Urothelium cell line (cell line): ENCODE results near the gene ENGASE.
"Not testable (repeated sequence)": the region's sequence is repeated elsewhere in the genome, so short reads cannot be mapped to it uniquely, and the experiment has no call there.

Experiments
- DNase-seq: peaks from one replicate; pipeline ENCODE4 v3.0.0; 2011; ENCODE audit warnings: low spot score, mixed read lengths
- FAIRE-seq: peaks from 2 replicates; lab custom pipeline; 2011; peaks lifted over from hg19 to GRCh38; lab: Jason Lieb, UNC

ENGASE gene

DNA sequence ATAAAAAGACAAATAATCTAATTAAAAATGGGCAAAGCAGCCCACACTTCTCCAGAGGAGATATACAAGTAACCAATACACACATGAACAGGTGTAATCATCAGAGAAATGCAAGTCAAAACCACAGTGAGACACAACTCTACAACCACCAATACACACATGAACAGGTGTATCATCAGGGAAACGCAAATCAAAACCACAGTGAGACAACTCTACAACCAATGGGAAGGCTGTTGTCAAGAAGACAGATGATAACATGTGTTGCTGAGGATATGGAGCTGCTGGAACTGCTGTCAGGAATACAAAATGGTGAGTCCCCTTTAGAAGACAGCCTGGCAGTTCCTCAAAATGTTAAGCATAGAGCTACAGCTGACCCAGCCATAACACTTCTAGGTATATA, 22.5 kb upstream of the ENGASE start:
- peak; percentile 89 for FAIRE-seq
- no peak for DNase-seq

- FAIRE-seq: peak; percentile 87
- peak; percentile 85 for DNase-seq
Observed at GRCh38 chr17:79053251-79053925, 21.2 kb upstream of the ENGASE start.

- DNase-seq: no peak
- no peak for FAIRE-seq
Observed at GRCh38 chr17:79054200-79054960, 20.2 kb upstream of the ENGASE start.

- FAIRE-seq (no peak), DNase-seq (no peak)
Observed at GRCh38 chr17:79055197-79055596, 19.4 kb upstream of the ENGASE start.

GRCh38 chr17:79057737-79058385, 16.8 kb upstream of the ENGASE start:
- no peak for FAIRE-seq

GRCh38 chr17:79062691-79063090, 11.9 kb upstream of the ENGASE start:
- no peak for DNase-seq
- no peak for FAIRE-seq

More at GRCh38 chr17:79057737-79058385, 16.8 kb upstream of the ENGASE start:
- DNase-seq: no peak

- DNase-seq (no peak), FAIRE-seq (no peak)
Observed at GRCh38 chr17:79064026-79064425, 10.6 kb upstream of the ENGASE start.

DNA sequence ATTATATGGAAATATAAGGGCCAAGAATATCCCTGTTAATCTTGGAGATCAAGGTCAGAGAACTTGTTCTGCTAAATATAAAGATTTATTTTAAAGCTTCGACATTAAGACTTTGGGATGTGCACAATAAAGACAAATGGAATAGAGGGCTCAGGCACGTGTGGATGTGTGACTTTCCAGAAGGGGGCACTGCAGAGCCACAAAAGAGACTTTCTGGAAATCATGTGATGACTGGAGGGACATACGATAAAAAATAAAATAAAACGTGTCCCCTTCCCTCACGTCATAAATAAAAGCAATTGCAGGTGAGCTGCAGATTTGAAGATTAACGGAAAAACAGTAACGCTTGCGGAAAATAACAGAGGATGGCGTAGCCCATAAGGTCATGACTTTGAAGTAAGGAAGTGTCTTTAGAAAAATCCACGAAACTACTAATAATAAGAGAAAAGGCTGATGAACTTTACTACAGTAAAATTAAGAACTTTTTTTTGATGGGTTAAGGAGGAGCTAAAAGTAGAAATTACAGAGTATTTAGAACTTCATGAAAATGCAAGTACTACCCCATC, 9.4 kb upstream of the ENGASE start:
- FAIRE-seq (no peak), DNase-seq (no peak)

DNA sequence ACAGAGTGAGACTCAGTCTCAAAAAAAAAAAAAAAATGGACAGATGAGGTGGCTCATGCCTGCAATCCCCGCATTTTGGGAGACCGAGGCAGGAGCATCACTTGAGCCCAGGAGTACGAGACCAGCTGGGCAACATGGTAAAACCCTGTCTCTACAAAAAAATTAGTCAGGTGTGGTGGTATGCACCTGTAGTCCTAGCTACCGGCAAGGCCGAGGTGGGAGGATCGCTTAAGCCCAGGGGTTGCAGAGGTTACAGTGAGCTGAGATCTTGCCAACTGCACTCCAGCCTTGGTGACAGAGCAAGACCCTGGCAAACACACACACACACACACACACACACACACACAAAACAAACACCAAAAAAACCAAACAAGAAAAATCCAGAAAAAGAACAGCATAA, 7.7 kb upstream of the ENGASE start:
- no peak for DNase-seq
- FAIRE-seq: no peak

DNA sequence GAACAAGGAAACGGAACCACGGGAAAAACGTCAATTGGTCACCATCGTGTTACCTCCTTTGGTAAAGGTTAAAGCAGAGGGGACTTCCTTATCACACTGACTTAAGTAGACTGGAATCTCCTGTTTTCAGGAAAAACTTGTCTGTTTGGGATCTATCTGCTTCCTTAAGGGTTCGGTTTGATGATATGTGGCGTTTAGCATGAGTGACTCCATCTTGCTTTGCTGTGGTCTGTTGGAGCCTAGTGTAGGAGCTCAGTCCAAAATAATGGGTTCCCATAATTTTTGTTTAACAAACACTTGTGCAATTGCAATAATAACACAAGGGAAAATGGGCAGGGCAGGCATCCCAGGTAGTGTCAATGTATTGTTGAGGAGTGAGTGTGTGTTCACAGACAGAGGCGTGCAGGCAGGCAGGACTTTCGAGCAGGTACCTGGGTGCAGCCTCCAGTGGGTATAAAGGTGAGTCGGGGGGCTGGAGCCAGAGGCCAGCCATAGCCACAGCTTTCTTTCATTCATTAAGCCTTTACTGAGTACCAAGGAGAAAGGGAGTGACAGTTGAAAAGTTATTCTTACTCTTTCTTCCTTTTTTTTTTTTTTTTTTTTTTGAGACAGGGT, 4.3 kb upstream of the ENGASE start:
- no peak for DNase-seq
- no peak for FAIRE-seq

DNA sequence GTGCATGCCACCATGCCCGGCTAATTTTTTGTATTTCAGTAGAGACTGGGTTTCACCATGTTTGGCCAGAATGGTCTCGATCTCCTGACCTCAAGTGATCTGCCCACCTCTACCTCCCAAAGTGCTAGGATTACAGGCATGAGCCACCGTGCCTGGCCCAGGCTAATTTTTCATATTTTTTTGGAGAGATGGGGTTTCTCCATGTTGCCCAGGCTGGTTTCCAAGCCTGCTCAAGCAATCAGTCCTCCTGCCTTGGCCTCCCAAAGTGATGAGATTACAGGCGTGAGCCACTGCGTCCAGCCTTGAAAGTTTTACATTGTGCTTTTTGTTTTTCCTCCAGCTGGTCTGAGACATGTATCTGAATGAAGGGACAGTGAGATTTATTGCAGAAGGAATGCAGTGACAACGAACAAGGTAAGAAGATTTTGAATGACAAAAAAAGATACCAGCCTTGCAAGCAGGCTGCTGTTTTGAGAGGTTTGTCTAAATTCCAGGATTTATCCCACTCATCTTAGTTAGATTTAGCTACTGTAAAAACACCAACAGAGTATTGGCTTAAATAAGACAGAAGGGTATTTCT, 3.4 kb upstream of the ENGASE start:
- FAIRE-seq (no peak), DNase-seq (no peak)

- no peak for DNase-seq
Observed at GRCh38 chr17:79072544-79072943, 2.1 kb upstream of the ENGASE start.

DNA sequence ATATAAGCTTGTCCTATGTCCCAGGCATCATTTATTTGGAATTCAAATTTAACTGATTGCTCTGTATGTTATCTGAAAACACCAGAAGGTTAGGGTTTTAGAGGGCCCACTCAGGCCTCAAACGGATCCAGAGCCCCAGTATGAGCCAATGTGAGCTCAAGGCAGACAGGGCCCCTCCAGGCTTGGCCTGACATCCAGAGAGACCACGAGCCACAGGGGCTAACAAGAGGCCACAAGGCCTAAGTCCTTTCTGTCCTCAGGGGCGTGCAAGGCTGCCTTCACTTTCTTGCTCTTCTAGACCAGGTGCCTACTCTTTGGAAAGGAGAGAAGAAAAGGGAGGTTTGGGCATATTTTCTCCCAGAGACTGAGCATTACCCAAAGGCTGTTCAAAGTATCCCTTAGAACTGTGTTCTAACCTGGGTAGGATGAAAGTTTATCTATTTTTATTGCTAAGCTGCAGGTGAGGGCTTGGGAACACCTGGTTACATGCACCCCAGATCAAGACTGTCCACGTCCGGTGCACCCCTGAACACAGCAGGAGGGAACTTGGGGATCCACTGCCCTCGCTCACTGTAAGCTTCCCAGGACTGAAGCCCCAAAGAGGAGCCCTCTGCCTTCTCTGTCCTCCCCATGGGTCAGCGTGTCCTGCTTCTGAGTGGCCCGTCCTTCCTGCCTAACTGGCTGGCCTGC, 1.5 kb upstream of the ENGASE start:
- no peak for DNase-seq
- no peak for FAIRE-seq

More at GRCh38 chr17:79072544-79072943, 2.1 kb upstream of the ENGASE start:
- FAIRE-seq: no peak

DNA sequence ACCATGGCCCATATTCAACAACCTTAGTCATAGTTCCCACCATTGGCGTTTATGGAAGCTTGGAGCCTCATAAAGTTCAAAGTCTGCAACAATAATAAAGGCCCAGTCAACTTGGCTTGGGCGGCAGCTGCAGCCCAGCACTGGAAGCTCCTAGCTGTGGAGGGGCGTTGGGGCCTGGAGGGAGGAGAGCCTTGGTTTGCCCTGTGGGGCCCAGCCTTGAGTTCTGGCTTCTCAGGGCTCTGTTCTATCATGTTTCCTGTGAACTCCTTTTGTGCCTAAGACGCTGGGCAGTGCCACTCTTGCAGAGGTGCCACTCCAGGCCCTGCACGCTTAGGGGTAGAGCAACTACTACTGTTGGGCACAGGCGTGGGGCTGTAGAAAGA, 927 bp upstream of the ENGASE start:
- FAIRE-seq (no peak), DNase-seq (no peak)

- not testable (repeated sequence) for DNase-seq, FAIRE-seq
Observed at GRCh38 chr17:79074121-79074648, 439 bp upstream of the ENGASE start.

DNA sequence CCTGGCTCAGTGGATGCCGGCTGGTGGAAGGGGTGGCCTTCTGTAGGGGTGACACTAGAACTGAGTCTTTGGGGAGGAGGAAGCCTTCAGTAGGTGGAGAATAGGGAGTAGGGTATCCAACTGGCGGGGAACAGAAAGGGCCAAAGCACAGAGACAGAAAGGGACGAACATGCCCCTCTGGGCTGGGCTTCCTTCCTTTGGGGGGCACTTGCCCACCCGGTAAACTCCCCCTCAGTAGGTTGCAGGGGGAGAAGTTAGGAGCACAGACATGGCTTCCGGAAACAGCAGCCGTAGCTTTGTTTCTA, 774 bp downstream of the ENGASE start:
- DNase-seq (no peak), FAIRE-seq (no peak)

DNA sequence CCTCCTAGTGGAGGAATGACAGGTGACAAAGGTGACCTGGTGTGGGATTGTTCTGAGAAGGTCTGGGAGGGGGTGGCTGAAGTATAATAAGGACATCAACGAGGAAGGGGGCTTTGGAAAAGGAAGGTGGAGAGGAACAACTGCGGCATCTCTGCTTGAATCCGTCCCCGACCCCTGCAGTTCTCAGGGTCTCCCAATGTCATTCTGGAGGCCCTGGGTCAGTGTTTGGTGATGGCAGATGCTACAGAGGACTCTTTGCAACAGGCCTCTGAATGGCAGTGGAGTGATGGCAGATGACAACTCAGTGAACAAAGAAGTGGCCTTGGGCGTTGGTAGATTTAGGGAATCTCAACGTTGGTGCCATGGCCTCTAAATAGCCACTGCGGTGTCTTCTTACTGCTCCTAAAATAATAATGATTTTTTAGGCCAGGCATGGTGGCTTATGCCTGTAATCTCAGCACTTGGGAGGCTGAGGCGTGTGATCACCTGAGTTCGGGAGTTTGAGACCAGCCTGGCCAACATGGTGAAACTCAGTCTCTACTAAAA, 1.3 kb downstream of the ENGASE start:
- no peak for DNase-seq
- no peak for FAIRE-seq

DNA sequence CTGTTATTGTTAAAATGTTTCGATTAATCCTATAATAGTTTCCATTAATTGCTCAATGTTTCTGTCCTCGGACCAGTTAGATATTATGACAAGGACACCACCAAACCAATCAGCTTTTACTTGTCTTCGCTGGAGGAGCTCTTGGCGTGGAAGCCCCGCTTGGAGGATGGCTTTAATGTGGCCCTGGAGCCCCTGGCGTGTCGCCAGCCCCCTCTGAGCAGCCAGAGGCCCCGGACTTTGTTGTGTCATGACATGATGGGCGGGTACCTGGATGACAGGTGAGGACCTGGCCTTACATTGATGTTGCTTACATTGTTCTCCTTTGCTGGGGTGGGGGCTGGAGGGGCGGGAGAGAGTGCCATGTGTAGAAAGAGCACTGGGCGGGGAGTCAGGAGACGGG, 3.0 kb downstream of the ENGASE start:
- DNase-seq: no peak
- FAIRE-seq: no peak

DNA sequence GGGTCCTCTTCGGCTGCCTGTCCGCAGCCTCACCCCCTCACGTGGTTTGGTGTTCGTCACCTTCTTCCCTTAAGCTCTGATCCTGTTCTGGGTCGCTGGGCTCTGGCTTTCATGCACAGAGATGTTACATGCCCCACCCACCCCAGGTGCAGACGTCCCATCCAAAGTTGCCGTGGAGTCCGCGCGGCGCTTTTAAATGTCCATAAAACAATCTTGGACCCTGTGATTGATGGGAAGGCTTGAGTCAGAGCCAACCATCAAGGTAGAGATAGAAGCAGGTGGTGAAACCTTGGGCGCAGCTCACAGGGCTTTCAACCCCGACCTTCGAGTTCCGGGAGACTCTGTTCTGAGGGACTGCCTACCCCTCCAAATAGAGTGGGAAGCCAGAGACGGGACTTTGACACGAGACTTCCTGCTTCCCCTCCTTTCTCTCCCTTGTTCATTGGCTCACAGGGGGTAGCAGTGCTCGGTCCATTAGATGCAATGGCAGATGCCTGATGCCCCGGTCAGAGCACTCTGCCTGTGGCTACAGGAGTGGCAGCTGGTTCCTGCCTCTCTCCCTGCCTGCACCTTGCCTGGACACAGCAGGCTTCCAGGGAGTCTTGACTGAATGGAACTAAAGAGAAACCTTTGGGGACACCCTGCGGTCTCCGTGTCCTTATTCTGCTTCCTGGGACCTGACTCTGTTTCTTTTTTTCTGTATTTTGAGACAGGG, 4.0 kb downstream of the ENGASE start:
- FAIRE-seq: no peak
- DNase-seq: no peak
